DMS114 treated with DMSO at 0.1 percent for 48 hours (cell line): ENCODE data around the gene DPEP3.

Source experiments
- DNase-seq: peaks from one replicate; lab custom pipeline; 2025; ENCODE audit not compliant: unreplicated experiment; lab: John Stamatoyannopoulos, UW

DPEP3 gene

GRCh38 chr16:67932462-67932840, 47.8 kb downstream of the DPEP3 start:
- no peak for DNase-seq

GRCh38 chr16:67931712-67932461, 48.4 kb downstream of the DPEP3 start, which contains the start of gene CTRL:
Gene CTRL (minus strand): TSS chr16:67931862. CDS start chr16:67931852, 10 bp downstream.
- DNase-seq: no peak

- DNase-seq: no peak
Observed at GRCh38 chr16:67930678-67931211, 49.6 kb downstream of the DPEP3 start.

GRCh38 chr16:67930191-67930590, 50.1 kb downstream of the DPEP3 start:
- DNase-seq: no peak

GRCh38 chr16:67928561-67929364, 51.5 kb downstream of the DPEP3 start:
- DNase-seq: peak; percentile 23

- DNase-seq: no peak
Observed at GRCh38 chr16:67928147-67928546, 52.2 kb downstream of the DPEP3 start.

GRCh38 chr16:67927131-67927941, 53.0 kb downstream of the DPEP3 start:
- DNase-seq: no peak

GRCh38 chr16:67926181-67926750, 54.0 kb downstream of the DPEP3 start:
- no peak for DNase-seq
